Ecto neural progenitor cell (in vitro differentiated cells): ENCODE results near the gene TEX12.

Experiments
- DNase-seq: peaks from one replicate; pipeline ENCODE4 v3.0.0-alpha.2; 2018; ENCODE audit warnings: low spot score

Gene TEX12

DNA sequence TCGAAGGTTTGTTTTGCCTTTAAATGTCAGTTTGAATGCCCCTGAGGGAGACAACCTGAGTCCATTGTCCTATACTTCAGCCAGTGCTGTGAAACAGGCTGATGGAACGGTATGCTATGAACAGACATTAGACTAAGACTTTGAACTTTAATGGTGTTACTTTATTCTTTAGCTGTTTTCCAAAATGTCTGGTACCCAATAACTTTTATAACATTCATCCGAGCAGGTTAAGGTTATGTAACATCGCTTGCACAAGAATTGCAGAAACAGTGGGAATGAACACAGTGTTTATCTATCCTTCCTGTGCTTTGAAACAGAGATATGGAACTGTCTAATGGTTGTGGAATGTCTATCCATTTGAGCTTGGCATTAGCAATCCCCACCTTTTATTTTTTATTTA is 46.6 kb downstream of the TEX12 start:
- DNase-seq: no peak

DNA sequence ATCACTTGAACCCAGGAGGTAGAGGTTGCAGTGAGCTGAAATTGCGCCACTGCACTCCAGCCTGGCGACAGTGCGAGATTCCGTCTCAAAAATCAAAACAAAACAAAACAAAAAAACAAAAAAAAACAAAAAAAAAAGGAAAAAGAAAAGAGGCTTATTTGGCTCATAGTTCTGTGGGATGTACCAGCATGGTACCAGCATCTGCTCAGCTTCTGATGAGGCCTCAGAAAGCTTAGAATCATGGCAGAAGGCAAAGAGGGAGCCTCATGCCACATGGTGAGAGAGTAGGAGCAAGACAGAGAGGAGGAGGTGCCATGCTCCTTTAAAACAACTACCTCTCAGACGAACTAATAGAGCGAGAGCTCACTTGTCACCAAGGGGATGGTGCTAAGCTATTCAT is 48.4 kb downstream of the TEX12 start:
- no peak for DNase-seq

DNA sequence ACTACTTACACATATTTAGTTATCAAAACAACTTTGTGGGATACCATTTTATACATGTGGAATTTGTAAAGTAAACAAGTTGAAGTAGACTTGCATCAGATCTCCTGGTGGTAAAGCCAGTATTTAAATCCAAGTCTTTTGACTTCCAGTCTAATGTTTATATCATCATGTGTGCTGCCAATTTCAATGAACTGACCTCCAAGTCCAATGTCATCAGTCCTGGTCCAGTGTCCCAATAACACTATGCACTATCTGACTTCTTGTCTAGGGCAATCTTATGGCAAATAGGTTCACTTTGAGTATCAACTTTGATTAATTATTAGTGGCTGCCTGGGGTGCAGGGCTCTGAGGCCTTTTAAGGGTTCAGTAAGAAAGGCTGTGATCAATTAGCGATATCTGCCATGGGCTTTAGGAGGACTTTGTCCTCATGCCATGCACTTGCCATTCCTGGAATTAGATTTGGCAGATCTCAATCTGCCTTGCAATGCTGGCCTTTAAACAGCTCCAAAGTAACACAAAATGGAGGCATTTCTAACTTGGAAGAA is 49.5 kb downstream of the TEX12 start:
- DNase-seq: no peak

DNA sequence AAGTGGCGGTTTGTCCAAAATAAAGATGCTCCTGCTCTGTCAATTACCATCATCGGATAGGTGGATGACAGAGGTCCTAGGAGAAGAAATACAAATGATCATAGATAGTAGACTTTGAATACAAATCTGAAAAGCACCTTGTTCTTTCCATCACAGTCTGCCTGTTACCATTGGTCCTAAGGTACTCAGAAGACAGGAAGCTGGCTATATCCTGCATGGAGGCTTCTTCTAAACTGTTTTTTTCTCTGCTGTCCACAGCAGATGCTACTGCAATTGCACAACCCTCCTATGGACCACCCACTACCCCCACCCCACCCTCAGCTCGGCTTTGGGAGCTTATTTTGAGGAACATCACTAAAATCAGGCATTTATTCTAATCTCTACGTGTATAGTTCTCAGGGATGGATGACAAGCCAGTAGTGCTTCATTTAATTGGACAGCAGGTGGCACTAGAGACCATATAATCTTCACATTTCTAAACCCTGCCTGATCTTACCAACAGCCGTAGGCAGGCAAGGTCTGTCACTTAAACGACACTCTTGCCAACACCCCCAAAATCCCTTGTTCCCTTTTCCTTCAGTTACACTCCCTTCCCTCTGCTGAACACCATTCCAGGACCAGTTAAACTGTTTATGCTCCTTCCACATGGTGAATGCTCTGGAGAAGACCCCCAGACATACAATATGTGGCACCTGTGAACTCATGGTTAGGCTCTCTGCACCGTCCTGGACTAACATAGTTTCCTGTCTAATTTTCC is 52.5 kb downstream of the TEX12 start:
- peak; percentile 54 for DNase-seq

DNA sequence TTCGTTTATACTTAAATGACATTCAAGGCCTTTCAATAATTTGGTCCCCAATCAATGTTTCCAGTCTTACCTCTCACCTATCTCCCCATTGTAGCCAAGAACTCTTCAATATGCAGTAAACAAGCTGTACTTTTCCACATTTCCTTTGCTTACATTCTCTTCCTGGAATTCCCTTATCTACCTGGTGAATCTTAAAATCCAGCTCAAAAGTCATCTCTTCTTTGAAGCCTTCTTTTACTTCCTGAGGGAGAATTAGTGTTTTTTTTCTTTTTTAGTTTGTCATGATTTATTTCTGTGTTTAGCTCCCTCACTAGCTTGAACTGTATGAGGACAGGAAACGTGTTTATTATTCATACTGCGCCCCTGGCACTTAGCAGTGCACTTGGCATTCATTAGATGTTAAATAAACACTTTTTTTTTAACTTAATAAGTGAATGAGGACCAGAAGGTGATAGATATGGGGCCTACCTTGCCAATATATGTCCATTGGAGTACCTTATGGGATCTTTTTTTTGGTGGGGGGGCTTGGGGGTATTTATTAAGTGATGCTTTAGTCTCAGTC is 54.2 kb downstream of the TEX12 start:
- no peak for DNase-seq
